Head of caudate nucleus (tissue), 42 donors: Measurements from ENCODE around the gene TNFRSF1B.

ENCODE experiments used
- DNase-seq, 42 donors: peaks; one replicate each; pipeline versions ENCODE4 v3.0.0 to v3.0.0-alpha.2; 2020 to 2021; ENCODE audit warnings: mixed read lengths in 7 of 42
- intact Hi-C: fragments of 100-400 bp; cut with DNase I; formaldehyde crosslinking; loops from one replicate; pipeline ENCODE4 v1.15.0; 2022

Gene TNFRSF1B

GRCh38 chr1:12140515-12141162, 26.2 kb upstream of the TNFRSF1B start:
- intact Hi-C loops, result no loop called here
- no peak for DNase-seq

GRCh38 chr1:12141163-12141850, 25.5 kb upstream of the TNFRSF1B start:
- DNase-seq, result peak in 2 of 42 donors; percentile 25 to 36
- intact Hi-C loops, result no loop called here

GRCh38 chr1:12142141-12142823, 24.5 kb upstream of the TNFRSF1B start:
- intact Hi-C loops, result no loop called here
- no peak for DNase-seq

- intact Hi-C loops, result no loop called here
- peak in 29 of 42 donors; percentile 17 to 65 (median 46) for DNase-seq
Observed at GRCh38 chr1:12142891-12143630, 23.7 kb upstream of the TNFRSF1B start.

- DNase-seq, result peak in 34 of 42 donors; percentile 26 to 79 (median 44)
- intact Hi-C loops, result no loop called here
Observed at GRCh38 chr1:12143631-12144155, 23.1 kb upstream of the TNFRSF1B start.

- intact Hi-C loops, result no loop called here
- DNase-seq, result no peak
Observed at GRCh38 chr1:12144236-12144635, 22.6 kb upstream of the TNFRSF1B start.

- intact Hi-C loops, result no loop called here
- no peak for DNase-seq
Observed at GRCh38 chr1:12144969-12145368, 21.8 kb upstream of the TNFRSF1B start.

GRCh38 chr1:12145616-12146342, 21.0 kb upstream of the TNFRSF1B start:
- no peak for DNase-seq
- intact Hi-C loops, result no loop called here

GRCh38 chr1:12146343-12147112, 20.3 kb upstream of the TNFRSF1B start:
- intact Hi-C loops, result no loop called here
- DNase-seq, result no peak

GRCh38 chr1:12147201-12147701, 19.5 kb upstream of the TNFRSF1B start:
- no peak for DNase-seq
- intact Hi-C loops, result no loop called here

- intact Hi-C loops, result no loop called here
- no peak for DNase-seq
Observed at GRCh38 chr1:12148160-12148957, 18.4 kb upstream of the TNFRSF1B start.

- DNase-seq, result no peak
- intact Hi-C loops, result no loop called here
Observed at GRCh38 chr1:12148958-12149790, 17.6 kb upstream of the TNFRSF1B start.

GRCh38 chr1:12149791-12150175, 17.0 kb upstream of the TNFRSF1B start:
- no peak for DNase-seq
- intact Hi-C loops, result no loop called here

GRCh38 chr1:12150456-12151200, 16.2 kb upstream of the TNFRSF1B start:
- peak in 2 of 42 donors; percentile 15 to 17 for DNase-seq
- intact Hi-C loops, result no loop called here

- DNase-seq, result no peak
- intact Hi-C loops, result no loop called here
Observed at GRCh38 chr1:12151465-12151864, 15.3 kb upstream of the TNFRSF1B start.
